ENCODE measurements around the gene ATP2B2. TPM values are rescaled to one million over a fixed set of nuclear protein-coding genes. Genes with fewer than 3 reads are reported as not detected.

ATP2B2 gene
- total and polyA plus RNA-seq, 9 of the 15 experiments (the other 6 are each of a cell fraction or from before 2014, with no cell fraction given): 0.06 TPM; not detected in 8

DNA sequence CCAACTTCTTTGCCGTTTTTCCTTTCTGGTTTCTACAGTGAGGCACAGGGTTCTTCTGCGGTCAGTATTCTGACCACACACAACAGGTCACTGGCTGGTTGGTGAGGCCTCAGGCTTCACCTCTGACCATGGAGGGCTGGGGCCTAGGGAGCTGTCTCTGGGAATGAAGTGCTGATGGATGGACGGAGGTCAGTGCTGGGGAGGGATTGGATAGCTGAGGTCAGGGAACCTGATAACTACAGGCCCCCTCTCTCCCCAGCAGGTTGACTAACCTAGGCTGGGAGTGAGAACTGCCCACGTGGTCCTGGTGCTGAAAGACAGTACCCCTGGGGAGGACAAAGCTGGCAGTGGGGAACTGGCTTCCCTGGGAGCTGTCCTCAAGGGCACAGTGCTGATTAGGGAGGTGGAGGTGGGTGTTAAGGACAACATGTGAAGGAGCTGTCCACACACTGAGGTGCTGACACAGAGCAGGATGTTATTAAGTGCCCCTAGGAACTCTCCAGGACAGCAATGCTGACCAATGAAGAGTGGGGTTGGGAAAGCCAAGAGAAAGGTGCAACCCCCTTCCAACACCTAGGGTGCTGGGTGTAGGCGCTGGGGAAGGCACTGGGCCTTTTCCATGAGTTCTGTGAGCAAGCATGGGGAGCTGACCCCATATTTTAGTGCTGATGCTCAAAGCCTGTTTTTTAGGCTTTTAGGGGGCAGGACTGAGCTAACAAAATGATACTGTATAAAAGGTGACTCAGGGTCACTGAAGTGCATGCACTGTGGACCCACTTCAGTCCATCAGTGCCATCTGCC, 45.2 kb downstream of the ATP2B2 start (continued):
- TF ChIP-seq, protein P1, sequence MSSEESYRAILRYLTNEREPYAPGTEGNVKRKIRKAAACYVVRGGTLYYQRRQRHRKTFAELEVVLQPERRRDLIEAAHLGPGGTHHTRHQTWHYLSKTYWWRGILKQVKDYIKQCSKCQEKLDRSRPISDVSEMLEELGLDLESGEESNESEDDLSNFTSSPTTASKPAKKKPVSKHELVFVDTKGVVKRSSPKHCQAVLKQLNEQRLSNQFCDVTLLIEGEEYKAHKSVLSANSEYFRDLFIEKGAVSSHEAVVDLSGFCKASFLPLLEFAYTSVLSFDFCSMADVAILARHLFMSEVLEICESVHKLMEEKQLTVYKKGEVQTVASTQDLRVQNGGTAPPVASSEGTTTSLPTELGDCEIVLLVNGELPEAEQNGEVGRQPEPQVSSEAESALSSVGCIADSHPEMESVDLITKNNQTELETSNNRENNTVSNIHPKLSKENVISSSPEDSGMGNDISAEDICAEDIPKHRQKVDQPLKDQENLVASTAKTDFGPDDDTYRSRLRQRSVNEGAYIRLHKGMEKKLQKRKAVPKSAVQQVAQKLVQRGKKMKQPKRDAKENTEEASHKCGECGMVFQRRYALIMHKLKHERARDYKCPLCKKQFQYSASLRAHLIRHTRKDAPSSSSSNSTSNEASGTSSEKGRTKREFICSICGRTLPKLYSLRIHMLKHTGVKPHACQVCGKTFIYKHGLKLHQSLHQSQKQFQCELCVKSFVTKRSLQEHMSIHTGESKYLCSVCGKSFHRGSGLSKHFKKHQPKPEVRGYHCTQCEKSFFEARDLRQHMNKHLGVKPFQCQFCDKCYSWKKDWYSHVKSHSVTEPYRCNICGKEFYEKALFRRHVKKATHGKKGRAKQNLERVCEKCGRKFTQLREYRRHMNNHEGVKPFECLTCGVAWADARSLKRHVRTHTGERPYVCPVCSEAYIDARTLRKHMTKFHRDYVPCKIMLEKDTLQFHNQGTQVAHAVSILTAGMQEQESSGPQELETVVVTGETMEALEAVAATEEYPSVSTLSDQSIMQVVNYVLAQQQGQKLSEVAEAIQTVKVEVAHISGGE (CRISPR knock-in tag; IDR thresholded peaks at IDR 0.05): peak in 1 of 3 experiments; percentile 44; a peak in 1 of 6 replicates
- TF ChIP-seq HLTF (IDR thresholded peaks at IDR 0.05) (no peak), KLF16 (IDR thresholded peaks at IDR 0.05) (no peak), DACH1 (IDR thresholded peaks at IDR 0.05; ENCODE audit: partially characterized antibody) (no peak), ZNF12 (CRISPR knock-in tag; IDR thresholded peaks at IDR 0.05) (peak; percentile 88; the same call in 1 of the 2 replicates), GATAD2A (IDR thresholded peaks at IDR 0.05) (no peak), E2F3 (CRISPR knock-in tag; IDR thresholded peaks at IDR 0.05) (no peak), ZC3H4 (CRISPR knock-in tag; IDR thresholded peaks at IDR 0.05; ENCODE audit: borderline replicate concordance) (no peak), ZNF143 (CRISPR knock-in tag; IDR thresholded peaks at IDR 0.05) (no peak; the same call in 1 of the 2 replicates), ZNF197 (CRISPR knock-in tag; IDR thresholded peaks at IDR 0.05; ENCODE audit: low read depth) (peak; percentile 86), ATF7 (IDR thresholded peaks at IDR 0.05) (no peak), RAD51 (IDR thresholded peaks at IDR 0.05; ENCODE audit: borderline replicate concordance, low read depth) (no peak), HMG20A (CRISPR knock-in tag; conservative IDR thresholded peaks at IDR 0.05) (no peak)
- TF ChIP-seq, protein P2, sequence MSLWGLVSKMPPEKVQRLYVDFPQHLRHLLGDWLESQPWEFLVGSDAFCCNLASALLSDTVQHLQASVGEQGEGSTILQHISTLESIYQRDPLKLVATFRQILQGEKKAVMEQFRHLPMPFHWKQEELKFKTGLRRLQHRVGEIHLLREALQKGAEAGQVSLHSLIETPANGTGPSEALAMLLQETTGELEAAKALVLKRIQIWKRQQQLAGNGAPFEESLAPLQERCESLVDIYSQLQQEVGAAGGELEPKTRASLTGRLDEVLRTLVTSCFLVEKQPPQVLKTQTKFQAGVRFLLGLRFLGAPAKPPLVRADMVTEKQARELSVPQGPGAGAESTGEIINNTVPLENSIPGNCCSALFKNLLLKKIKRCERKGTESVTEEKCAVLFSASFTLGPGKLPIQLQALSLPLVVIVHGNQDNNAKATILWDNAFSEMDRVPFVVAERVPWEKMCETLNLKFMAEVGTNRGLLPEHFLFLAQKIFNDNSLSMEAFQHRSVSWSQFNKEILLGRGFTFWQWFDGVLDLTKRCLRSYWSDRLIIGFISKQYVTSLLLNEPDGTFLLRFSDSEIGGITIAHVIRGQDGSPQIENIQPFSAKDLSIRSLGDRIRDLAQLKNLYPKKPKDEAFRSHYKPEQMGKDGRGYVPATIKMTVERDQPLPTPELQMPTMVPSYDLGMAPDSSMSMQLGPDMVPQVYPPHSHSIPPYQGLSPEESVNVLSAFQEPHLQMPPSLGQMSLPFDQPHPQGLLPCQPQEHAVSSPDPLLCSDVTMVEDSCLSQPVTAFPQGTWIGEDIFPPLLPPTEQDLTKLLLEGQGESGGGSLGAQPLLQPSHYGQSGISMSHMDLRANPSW (CRISPR knock-in tag; IDR thresholded peaks at IDR 0.05): no peak
- TF ChIP-seq, protein P3, sequence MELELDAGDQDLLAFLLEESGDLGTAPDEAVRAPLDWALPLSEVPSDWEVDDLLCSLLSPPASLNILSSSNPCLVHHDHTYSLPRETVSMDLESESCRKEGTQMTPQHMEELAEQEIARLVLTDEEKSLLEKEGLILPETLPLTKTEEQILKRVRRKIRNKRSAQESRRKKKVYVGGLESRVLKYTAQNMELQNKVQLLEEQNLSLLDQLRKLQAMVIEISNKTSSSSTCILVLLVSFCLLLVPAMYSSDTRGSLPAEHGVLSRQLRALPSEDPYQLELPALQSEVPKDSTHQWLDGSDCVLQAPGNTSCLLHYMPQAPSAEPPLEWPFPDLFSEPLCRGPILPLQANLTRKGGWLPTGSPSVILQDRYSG (tag; conservative IDR thresholded peaks at IDR 0.05; ENCODE audit: low read depth): peak; percentile 89
- TF ChIP-seq, protein P4, sequence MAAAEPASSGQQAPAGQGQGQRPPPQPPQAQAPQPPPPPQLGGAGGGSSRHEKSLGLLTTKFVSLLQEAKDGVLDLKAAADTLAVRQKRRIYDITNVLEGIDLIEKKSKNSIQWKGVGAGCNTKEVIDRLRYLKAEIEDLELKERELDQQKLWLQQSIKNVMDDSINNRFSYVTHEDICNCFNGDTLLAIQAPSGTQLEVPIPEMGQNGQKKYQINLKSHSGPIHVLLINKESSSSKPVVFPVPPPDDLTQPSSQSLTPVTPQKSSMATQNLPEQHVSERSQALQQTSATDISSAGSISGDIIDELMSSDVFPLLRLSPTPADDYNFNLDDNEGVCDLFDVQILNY (CRISPR knock-in tag; IDR thresholded peaks at IDR 0.05): peak; percentile 99
- TF ChIP-seq, protein P5, sequence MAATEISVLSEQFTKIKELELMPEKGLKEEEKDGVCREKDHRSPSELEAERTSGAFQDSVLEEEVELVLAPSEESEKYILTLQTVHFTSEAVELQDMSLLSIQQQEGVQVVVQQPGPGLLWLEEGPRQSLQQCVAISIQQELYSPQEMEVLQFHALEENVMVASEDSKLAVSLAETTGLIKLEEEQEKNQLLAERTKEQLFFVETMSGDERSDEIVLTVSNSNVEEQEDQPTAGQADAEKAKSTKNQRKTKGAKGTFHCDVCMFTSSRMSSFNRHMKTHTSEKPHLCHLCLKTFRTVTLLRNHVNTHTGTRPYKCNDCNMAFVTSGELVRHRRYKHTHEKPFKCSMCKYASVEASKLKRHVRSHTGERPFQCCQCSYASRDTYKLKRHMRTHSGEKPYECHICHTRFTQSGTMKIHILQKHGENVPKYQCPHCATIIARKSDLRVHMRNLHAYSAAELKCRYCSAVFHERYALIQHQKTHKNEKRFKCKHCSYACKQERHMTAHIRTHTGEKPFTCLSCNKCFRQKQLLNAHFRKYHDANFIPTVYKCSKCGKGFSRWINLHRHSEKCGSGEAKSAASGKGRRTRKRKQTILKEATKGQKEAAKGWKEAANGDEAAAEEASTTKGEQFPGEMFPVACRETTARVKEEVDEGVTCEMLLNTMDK (IDR thresholded peaks at IDR 0.05; ENCODE audit: borderline replicate concordance, insufficient read depth, low read depth, low read length, poor library complexity, severe bottlenecking): no peak
